Endodermal cell (in vitro differentiated cells): Measurements from ENCODE around the gene ZNF281. TPM values are rescaled to one million over a fixed set of nuclear protein-coding genes. Genes with fewer than 3 reads are reported as not detected.
A peak's percentile ranks its signal among the peaks of the same experiment; 100 is the strongest.

Experiments used
- DNase-seq: peaks from one replicate; pipeline ENCODE4 v3.0.0-alpha.2; 2017
- H3K27ac ChIP-seq: 2 replicates; pipeline ENCODE4 v1.5.1; 2013; ENCODE audit warnings: mild to moderate bottlenecking, low read depth, low read length, moderate library complexity
- H3K27me3 ChIP-seq: 2 replicates; pipeline ENCODE4 v1.6.1; 2013; ENCODE audit warnings: mild to moderate bottlenecking, low read length, moderate library complexity; ENCODE audit not compliant: insufficient read depth, control insufficient read depth, poor library complexity, severe bottlenecking
- H3K36me3 ChIP-seq: 2 replicates; pipeline ENCODE4 v1.7.0; 2013; ENCODE audit warnings: mild to moderate bottlenecking, low read length, moderate library complexity; ENCODE audit not compliant: control insufficient read depth, insufficient read depth
- H3K4me1 ChIP-seq: one replicate; pipeline ENCODE4 v1.7.0; 2013; ENCODE audit warnings: low read length; ENCODE audit not compliant: control insufficient read depth, insufficient read depth
- H3K4me3 ChIP-seq: 2 replicates; pipeline ENCODE4 v1.5.1; 2013; ENCODE audit warnings: mild to moderate bottlenecking, low read length, moderate library complexity
- H3K9ac ChIP-seq: 2 replicates; pipeline ENCODE4 v1.6.1; 2013; ENCODE audit warnings: mild to moderate bottlenecking, low read length, moderate library complexity; ENCODE audit not compliant: poor library complexity, severe bottlenecking; ENCODE audit errors: extremely low read depth
- H3K9me3 ChIP-seq: 2 replicates; pipeline ENCODE4 v1.6.1; 2013; ENCODE audit warnings: mild to moderate bottlenecking, low read length, moderate library complexity; ENCODE audit not compliant: control insufficient read depth
- H3K27ac Mint-ChIP-seq: 2 replicates; pipeline ENCODE4 v1.8.0; 2020; ENCODE audit warnings: mixed read lengths
- H3K27me3 Mint-ChIP-seq: 2 replicates; pipeline ENCODE4 v1.8.0; 2021; ENCODE audit warnings: mild to moderate bottlenecking, mixed read lengths; ENCODE audit not compliant: insufficient read depth
- H3K36me3 Mint-ChIP-seq: 2 replicates; pipeline ENCODE4 v1.8.0; 2020; ENCODE audit warnings: low read depth, mixed read lengths
- H3K4me1 Mint-ChIP-seq: 2 replicates; pipeline ENCODE4 v1.8.0; 2020; ENCODE audit warnings: mixed read lengths
- H3K4me3 Mint-ChIP-seq: 2 replicates; pipeline ENCODE4 v1.8.0; 2020; ENCODE audit warnings: mild to moderate bottlenecking, moderate library complexity, mixed read lengths
- H3K9me3 Mint-ChIP-seq: 2 replicates; pipeline ENCODE4 v1.8.0; 2020; ENCODE audit warnings: mild to moderate bottlenecking, mixed read lengths
- CTCF ChIP-seq: fragments of 200-600 bp; sonication (generic); conservative IDR thresholded peaks from 2 replicates; pipeline ENCODE4 v1.5.0; 2021; ENCODE audit warnings: antibody characterized with exemption, mild to moderate bottlenecking
- WGBS, 2 experiments: methylation state at CpG; one replicate each; pipeline versions ENCODE4 v1.1.5 to v1.1.7; 2013; ENCODE audit warnings: missing lambda C conversion rate in 2 of 2, mixed read lengths in 1 of 2; ENCODE audit not compliant: insufficient coverage in 1 of 2, insufficient read length in 1 of 2; 5-methylcytosine and 5-hydroxymethylcytosine counted together
- total RNA-seq, 2 donors: library from RNA; stranded (reverse); fragmentation: NEBNext Ultra II Directional in 1 of 2; extraction: Animal tissue kit (Norgen Biotek cat#: 25700) in 1 of 2; gene quantifications; 2 replicates in 1 of 2; 3 replicates in 1 of 2; pipeline ENCODE4 v1.2.1, GENCODE V29; 2021

Gene ZNF281
- total RNA-seq, 2 donors from 2014 or later, result 51.7 to 61.1 TPM

DNA sequence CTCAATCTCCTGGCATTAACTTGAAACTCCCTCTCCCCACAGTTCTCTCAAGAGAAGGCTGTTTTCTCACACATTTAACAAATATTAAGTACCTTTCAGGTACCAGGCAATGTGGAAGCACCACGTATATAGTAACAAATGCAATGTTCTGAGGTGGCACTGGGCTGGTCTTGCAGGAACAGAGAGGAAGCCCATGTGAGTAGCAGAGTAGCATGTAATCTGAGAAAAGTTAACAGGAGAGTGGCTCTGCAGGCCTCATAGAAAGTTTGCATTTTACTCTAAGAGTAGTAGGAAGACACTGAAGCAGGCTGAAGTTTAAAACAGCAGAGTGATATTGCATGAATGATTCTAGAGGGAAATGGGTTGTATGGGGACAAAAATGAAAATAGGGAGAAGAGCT, 21.0 kb downstream of the ZNF281 start:
- no peak for TF ChIP-seq CTCF

DNA sequence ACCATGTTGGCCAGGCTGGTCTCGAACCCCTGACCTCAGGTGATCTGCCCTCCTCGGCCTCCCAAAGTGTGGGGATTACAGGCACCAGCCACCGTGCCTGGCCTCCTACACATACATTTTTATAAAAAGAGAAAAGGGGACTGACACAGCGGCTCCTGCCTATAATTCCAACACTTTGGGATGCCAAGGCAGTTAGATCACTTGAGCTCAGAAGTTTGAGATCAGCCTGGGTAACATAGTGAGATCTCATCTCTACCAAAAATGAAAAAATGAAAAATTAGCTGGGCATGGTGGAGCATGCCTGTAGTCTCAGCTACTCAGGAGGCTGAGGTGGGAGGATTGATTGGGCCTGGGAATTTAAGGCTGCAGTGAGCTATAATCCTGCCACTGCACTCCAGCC, 23.4 kb downstream of the ZNF281 start:
- Mint-ChIP-seq H3K4me3 (no peak overlapping the region), H3K4me1 (peaks cover 16% of the 10 kb centered on the region), H3K9me3 (no peaks in the 10 kb centered on the region), H3K36me3 (peaks cover 2% of the 10 kb centered on the region), H3K27ac (no peak overlapping the region), H3K27me3 (no peaks in the 10 kb centered on the region)
- peaks cover 3% of the 10 kb centered on the region for H3K4me1 ChIP-seq
- no peak overlapping the region for H3K4me3 ChIP-seq
- no peak overlapping the region for H3K27ac ChIP-seq
- H3K9ac ChIP-seq, result no peak overlapping the region
- 87 to 95% methylated on average over 3 to 4 of the region's 4 CpGs for WGBS, 2 experiments
- no peaks in the 10 kb centered on the region for H3K9me3 ChIP-seq
- no peaks in the 10 kb centered on the region for H3K36me3 ChIP-seq
- no peak for TF ChIP-seq CTCF
- DNase-seq, result peak; percentile 27
- H3K27me3 ChIP-seq, result no peaks in the 10 kb centered on the region

More for the DNA sequence above, 21.0 kb downstream of the ZNF281 start:
- H3K27ac Mint-ChIP-seq, result no peak overlapping the region
- peaks cover 13% of the 10 kb centered on the region for H3K4me1 Mint-ChIP-seq
- H3K4me1 ChIP-seq, result no peaks in the 10 kb centered on the region
- H3K4me3 Mint-ChIP-seq, result no peak overlapping the region
- H3K9me3 Mint-ChIP-seq, result no peaks in the 10 kb centered on the region
- H3K4me3 ChIP-seq, result no peak overlapping the region
- no peak overlapping the region for H3K27ac ChIP-seq
- H3K36me3 Mint-ChIP-seq, result peaks cover 2% of the 10 kb centered on the region
- H3K9me3 ChIP-seq, result no peaks in the 10 kb centered on the region
- no peak overlapping the region for H3K9ac ChIP-seq
- peak; percentile 49 for DNase-seq
- no peaks in the 10 kb centered on the region for H3K36me3 ChIP-seq
- H3K27me3 ChIP-seq, result no peaks in the 10 kb centered on the region
- WGBS, 2 experiments, result 55% methylated on average over 1 of the region's 1 CpG; no CpG with 5 or more reads in 1 of the 2 experiments
- no peaks in the 10 kb centered on the region for H3K27me3 Mint-ChIP-seq

DNA sequence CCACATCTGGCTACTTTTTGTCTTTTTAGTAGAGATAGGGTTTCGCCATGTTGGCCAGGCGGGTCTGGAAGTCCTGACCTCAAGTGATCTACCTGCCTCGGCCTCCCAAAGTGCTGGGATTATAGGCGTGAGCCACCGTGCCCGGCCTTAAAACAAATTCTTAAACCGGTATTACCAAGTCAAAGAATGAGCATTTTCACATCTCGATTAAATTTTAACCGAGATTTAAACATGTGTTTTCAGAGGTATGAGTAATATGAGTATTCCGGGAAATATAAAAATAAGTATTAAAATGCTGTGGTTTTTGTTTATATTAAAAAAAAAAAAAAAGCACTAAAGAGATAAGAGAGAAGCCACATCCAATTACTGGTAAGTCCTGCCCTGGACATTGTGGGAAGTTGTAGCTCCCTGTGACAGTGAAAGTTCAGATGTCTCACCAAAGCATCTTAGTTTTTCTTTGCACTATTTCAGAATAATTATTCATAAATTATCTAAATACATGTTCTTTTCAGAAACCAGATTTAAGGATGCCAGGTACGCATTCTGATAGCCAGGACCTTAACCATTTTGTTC, 24.9 kb downstream of the ZNF281 start:
- H3K36me3 ChIP-seq, result no peaks in the 10 kb centered on the region
- H3K4me3 ChIP-seq, result no peak overlapping the region
- H3K4me1 ChIP-seq, result peaks cover 3% of the 10 kb centered on the region
- no peak overlapping the region for H3K9ac ChIP-seq
- 88 to 97% methylated on average over 9 to 11 of the region's 11 CpGs for WGBS, 2 experiments
- H3K27ac ChIP-seq, result no peak overlapping the region
- no peak overlapping the region for H3K27ac Mint-ChIP-seq
- peaks cover 26% of the 10 kb centered on the region for H3K4me1 Mint-ChIP-seq
- H3K9me3 Mint-ChIP-seq, result no peaks in the 10 kb centered on the region
- peaks cover 2% of the 10 kb centered on the region for H3K36me3 Mint-ChIP-seq
- no peaks in the 10 kb centered on the region for H3K27me3 ChIP-seq
- no peak overlapping the region for H3K4me3 Mint-ChIP-seq
- H3K9me3 ChIP-seq, result no peaks in the 10 kb centered on the region
- no peak for DNase-seq
- TF ChIP-seq CTCF, result no peak
- H3K27me3 Mint-ChIP-seq, result no peaks in the 10 kb centered on the region
